ENCODE measurements around the gene HDAC7. TPM values are rescaled to one million over a fixed set of nuclear protein-coding genes. Genes with fewer than 3 reads are reported as not detected.
A peak's percentile ranks its signal among the peaks of the same experiment; 100 is the strongest.

The HDAC7 gene
- total RNA-seq, 1 donor from 2014 or later, result 76.1 TPM

DNA sequence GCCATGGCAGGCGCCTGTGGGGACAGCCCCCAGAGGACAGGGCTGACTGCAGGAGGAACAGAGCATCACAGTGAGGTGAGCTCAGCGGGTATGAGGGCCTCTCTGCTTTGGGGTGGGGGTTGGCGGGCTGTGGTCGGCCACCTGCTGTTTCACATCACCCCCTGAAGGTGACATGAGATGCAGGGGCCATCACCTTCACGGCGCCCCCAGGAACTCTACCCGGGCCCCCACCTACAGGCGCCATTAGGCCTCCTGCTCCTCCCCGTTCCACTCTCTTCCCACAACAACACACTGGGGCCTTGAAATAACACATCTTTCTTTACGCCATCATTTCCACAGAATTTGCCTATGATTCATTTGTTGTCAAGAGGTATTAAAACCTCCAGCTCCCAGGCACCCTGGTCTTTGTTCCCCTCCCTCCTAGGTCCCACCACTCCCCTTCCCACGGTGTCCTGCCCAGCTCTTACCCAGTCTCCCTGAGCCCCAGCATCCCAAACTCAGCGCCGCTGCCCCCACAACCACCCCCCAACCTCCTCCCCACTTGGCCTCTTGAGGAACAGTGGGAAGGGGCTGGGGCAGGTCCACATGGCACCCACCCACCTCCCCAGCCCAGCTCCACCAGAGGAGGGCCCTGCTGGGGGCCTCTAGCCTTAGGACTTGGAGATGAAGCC lies 12.7 kb upstream of the HDAC7 start:
- H3K27me3 Mint-ChIP-seq, result no peaks in the 10 kb centered on the region
- no peak for TF ChIP-seq CTCF (conservative IDR thresholded peaks at IDR 0.05)
- no peaks in the 10 kb centered on the region for H3K9me3 Mint-ChIP-seq
- H3K27ac Mint-ChIP-seq, result no peak overlapping the region
- no peaks in the 10 kb centered on the region for H3K36me3 Mint-ChIP-seq
- H3K4me1 Mint-ChIP-seq (ENCODE audit: unreplicated experiment), result peaks cover 29% of the 10 kb centered on the region
- no peak for DNase-seq (ENCODE audit: extremely low spot score, unreplicated experiment)
- H3K4me3 Mint-ChIP-seq, result no peak overlapping the region

DNA sequence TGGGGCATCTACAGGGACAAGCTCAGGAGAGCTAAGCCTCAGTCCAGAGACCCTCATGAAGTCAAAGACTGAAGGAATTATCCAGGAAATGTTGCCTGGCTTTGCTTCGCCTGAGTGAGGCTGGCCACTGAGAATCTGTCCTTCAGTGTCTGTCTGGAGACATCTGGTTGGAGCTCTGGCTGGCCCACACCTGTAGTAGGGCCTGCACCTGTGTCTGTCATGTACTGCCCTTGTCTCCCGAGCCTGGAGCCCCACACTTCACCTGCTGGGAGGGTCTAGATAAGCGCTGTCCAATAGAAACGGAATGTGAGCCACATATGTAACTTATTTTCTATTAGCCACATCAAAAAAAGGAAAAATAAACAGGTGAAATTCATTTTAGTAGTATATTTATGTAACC lies 9.9 kb upstream of the HDAC7 start:
- DNase-seq (ENCODE audit: extremely low spot score, unreplicated experiment), result no peak
- Mint-ChIP-seq H3K36me3 (no peaks in the 10 kb centered on the region), H3K4me1 (ENCODE audit: unreplicated experiment) (peaks cover 26% of the 10 kb centered on the region), H3K4me3 (peak overlapping the region; percentile 36), H3K27ac (peak overlapping the region; percentile 80), H3K9me3 (no peaks in the 10 kb centered on the region), H3K27me3 (no peaks in the 10 kb centered on the region)
- TF ChIP-seq CTCF (conservative IDR thresholded peaks at IDR 0.05), result no peak

- no peak for TF ChIP-seq CTCF (conservative IDR thresholded peaks at IDR 0.05)
- H3K9me3 Mint-ChIP-seq, result no peaks in the 10 kb centered on the region
- H3K36me3 Mint-ChIP-seq, result no peaks in the 10 kb centered on the region
- H3K4me1 Mint-ChIP-seq (ENCODE audit: unreplicated experiment), result peaks cover 26% of the 10 kb centered on the region
- H3K27me3 Mint-ChIP-seq, result no peaks in the 10 kb centered on the region
- DNase-seq (ENCODE audit: extremely low spot score, unreplicated experiment), result no peak
- peak overlapping the region; percentile 36 for H3K4me3 Mint-ChIP-seq
- H3K27ac Mint-ChIP-seq, result peak overlapping the region; percentile 80
These were observed 9.3 kb upstream of the HDAC7 start for GRCh38 chr12:47828976-47829482.

DNA sequence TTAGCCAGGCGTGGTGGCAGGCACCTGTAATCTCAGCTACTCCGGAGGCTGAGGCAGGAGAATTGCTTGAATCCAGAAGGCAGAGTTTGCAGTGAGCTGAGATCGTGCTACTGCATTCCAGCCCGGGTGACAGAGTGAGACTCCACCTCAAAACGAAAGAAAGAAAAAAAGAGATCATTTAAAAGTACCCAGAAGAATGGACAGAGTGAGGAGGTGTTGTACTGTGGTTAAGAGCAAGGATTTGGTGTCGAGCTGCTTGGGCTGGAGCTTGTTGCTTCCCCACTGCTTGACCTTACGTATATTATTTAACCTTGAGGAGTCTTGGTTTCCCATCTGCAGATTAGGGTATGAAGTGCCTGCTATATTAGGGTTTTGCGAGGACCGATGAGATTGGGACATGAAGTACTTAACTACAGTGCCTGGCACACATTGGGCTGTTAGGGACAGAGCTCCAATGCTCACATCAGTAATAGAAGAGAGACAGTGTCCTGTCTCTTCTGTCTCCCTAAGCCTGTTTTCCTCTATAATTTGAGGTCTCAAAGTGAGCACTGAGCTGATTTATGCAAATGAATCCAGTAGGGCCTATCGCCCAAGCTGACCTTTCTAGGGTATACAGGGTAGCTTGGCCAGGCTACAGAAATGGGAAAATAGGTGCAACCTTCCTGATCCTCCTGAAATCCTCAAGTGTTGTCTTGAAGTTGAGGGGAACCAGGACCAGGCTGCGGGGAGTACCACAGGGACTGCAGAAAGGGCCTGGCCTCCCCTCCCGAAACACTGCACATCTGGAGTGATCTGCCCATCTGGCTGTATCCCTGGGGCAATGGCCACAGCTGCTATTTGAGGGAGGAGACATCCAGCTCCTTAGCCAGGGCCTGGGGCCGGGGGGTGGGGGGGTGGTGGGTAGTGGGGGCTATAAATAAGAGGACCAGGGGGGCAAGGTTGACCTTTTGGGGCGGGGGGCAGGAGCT lies 8.6 kb upstream of the HDAC7 start:
- no peak for TF ChIP-seq CTCF (conservative IDR thresholded peaks at IDR 0.05)
- Mint-ChIP-seq H3K27me3 (no peaks in the 10 kb centered on the region), H3K27ac (peak overlapping the region; percentile 80), H3K4me3 (peak overlapping the region; percentile 36), H3K36me3 (no peaks in the 10 kb centered on the region), H3K4me1 (ENCODE audit: unreplicated experiment) (peaks cover 26% of the 10 kb centered on the region), H3K9me3 (no peaks in the 10 kb centered on the region)
- DNase-seq (ENCODE audit: extremely low spot score, unreplicated experiment), result no peak

DNA sequence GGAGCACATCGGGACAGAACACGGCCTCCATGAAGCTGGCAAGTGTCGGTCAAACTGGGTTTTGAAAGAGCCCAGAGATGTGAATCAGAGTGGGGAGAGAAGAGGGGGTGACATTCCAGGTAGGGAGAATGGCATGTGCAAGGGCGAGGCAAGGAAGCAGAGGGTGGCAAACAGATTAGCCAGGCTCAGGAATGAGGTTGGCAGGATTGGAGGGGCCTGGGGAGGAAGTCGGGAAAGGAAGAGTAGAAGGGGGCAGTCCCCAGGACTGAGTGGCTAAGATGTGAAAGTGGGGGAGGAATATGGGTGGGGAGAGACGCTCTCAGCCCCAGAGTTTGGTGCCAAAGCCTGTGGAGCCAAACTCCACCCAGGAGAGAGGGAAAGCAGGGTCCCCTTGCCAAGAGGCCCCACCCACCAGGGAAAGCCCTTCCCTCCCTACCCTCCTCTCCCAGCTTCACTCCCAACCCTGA lies 5.5 kb upstream of the HDAC7 start:
- Mint-ChIP-seq H3K36me3 (no peaks in the 10 kb centered on the region), H3K4me1 (ENCODE audit: unreplicated experiment) (peaks cover 55% of the 10 kb centered on the region), H3K4me3 (no peak overlapping the region), H3K27me3 (no peaks in the 10 kb centered on the region), H3K27ac (no peak overlapping the region), H3K9me3 (no peaks in the 10 kb centered on the region)
- TF ChIP-seq CTCF (conservative IDR thresholded peaks at IDR 0.05), result no peak
- no peak for DNase-seq (ENCODE audit: extremely low spot score, unreplicated experiment)

All from type B pancreatic cell (in vitro differentiated cells).